IPS DF 19.7 (cell line): Measurements from ENCODE around the gene GAL3ST2.
"Not testable (repeated sequence)": the region's sequence is repeated elsewhere in the genome, so short reads cannot be mapped to it uniquely, and the experiment has no call there.

Source experiments
- DNase-seq: peaks from one replicate; pipeline ENCODE4 v3.0.0-alpha.2; 2013; ENCODE audit warnings: low read depth, low spot score

Gene GAL3ST2

GRCh38 chr2:241819947-241820624 is 43.5 kb downstream of the GAL3ST2 start:
- not testable (repeated sequence) for DNase-seq

- no peak for DNase-seq
Measured at GRCh38 chr2:241820625-241821384, 44.2 kb downstream of the GAL3ST2 start.

GRCh38 chr2:241821460-241822263 is 45.0 kb downstream of the GAL3ST2 start:
- no peak for DNase-seq

- no peak for DNase-seq
Measured at GRCh38 chr2:241822264-241822623, 45.6 kb downstream of the GAL3ST2 start.

- not testable (repeated sequence) for DNase-seq
Measured at GRCh38 chr2:241823531-241824437, 47.2 kb downstream of the GAL3ST2 start.

GRCh38 chr2:241827394-241827793 is 50.8 kb downstream of the GAL3ST2 start:
- no peak for DNase-seq

- no peak for DNase-seq
Measured at GRCh38 chr2:241833101-241833663, 56.6 kb downstream of the GAL3ST2 start.

GRCh38 chr2:241833756-241834526 is 57.3 kb downstream of the GAL3ST2 start:
- DNase-seq: not testable (repeated sequence)

- no peak for DNase-seq
Measured at GRCh38 chr2:241834527-241835210, 58.0 kb downstream of the GAL3ST2 start.

- DNase-seq: no peak
Measured at GRCh38 chr2:241835611-241836010, 59.0 kb downstream of the GAL3ST2 start.

- DNase-seq: no peak
Measured at GRCh38 chr2:241836292-241836691, 59.7 kb downstream of the GAL3ST2 start.

- no peak for DNase-seq
Measured at GRCh38 chr2:241837197-241837965, 60.8 kb downstream of the GAL3ST2 start.

- DNase-seq: no peak
Measured at GRCh38 chr2:241841181-241842066, 64.8 kb downstream of the GAL3ST2 start.

GRCh38 chr2:241842067-241842415 is 65.4 kb downstream of the GAL3ST2 start:
- no peak for DNase-seq

- no peak for DNase-seq
Measured at GRCh38 chr2:241842620-241843211, 66.1 kb downstream of the GAL3ST2 start.

- DNase-seq: no peak
Measured at GRCh38 chr2:241843321-241844065, 66.9 kb downstream of the GAL3ST2 start.
